SK-N-SH treated with all-trans-retinoic acid at 6 μM for 48 hours (cell line): ENCODE measurements around the gene GP2.

Source experiments
- BACH2 ChIP-seq: fragments of 250-450 bp; sonication (Bioruptor Pico); IDR thresholded peaks from 2 replicates; pipeline ENCODE4 v1.9.0; 2021; ENCODE audit warnings: mild to moderate bottlenecking, borderline replicate concordance
- CSDC2 ChIP-seq: fragments of 250-450 bp; sonication (Bioruptor Pico); IDR thresholded peaks from 2 replicates; pipeline ENCODE4 v1.5.0; 2020; ENCODE audit warnings: mild to moderate bottlenecking, moderate library complexity
- CSRNP3 ChIP-seq: fragments of 250-450 bp; sonication (Bioruptor Pico); IDR thresholded peaks from 2 replicates; pipeline ENCODE4 v1.5.1; 2021; ENCODE audit warnings: mild to moderate bottlenecking, moderate library complexity
- GLIS3 ChIP-seq: fragments of 250-450 bp; sonication (Bioruptor Pico); IDR thresholded peaks from 2 replicates; pipeline ENCODE4 v1.5.0; 2020; ENCODE audit warnings: mild to moderate bottlenecking, moderate library complexity
- PATZ1 ChIP-seq: fragments of 250-450 bp; sonication (Bioruptor Pico); IDR thresholded peaks from 2 replicates; pipeline ENCODE4 v1.8.0; 2020; ENCODE audit warnings: mild to moderate bottlenecking, moderate library complexity, borderline replicate concordance
- TOX ChIP-seq: fragments of 250-450 bp; sonication (Bioruptor Pico); IDR thresholded peaks from 2 replicates; pipeline ENCODE4 v1.8.0; 2021; ENCODE audit warnings: mild to moderate bottlenecking, moderate library complexity, borderline replicate concordance
- ZNF70 ChIP-seq: fragments of 450-650 bp; formaldehyde crosslinking; IDR thresholded peaks from 2 replicates; pipeline ENCODE4 v1.5.0; 2020; ENCODE audit warnings: mild to moderate bottlenecking, moderate library complexity
- ZNF8 ChIP-seq: fragments of 450-650 bp; formaldehyde crosslinking; IDR thresholded peaks from 2 replicates; pipeline ENCODE4 v1.5.0; 2020; ENCODE audit warnings: mild to moderate bottlenecking, moderate library complexity

DNA sequence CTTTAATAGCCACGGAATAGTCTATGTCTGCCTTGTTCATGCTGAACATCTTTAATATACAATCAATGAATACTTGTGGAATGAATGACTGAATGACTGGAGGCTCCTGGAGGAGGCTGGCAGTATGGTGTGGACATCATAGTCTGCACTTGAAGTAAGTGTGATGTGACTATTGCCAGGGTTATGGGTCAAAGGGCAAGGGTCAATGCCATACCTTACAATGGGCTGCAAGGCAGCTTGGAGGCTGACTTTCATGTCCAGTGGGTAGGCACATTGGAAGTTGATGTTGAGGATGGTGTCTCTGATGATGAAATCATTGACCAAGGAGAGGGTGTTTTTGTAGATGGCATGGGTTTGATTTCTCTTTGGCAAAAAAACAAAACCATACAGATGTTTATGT, 7.9 kb downstream of the GP2 start:
- TF ChIP-seq ZNF8 (CRISPR knock-in tag): no peak
- no peak for TF ChIP-seq CSDC2 (CRISPR knock-in tag)
- TF ChIP-seq CSRNP3 (CRISPR knock-in tag): no peak
- no peak for TF ChIP-seq BACH2
- TF ChIP-seq ZNF70 (CRISPR knock-in tag): no peak
- TF ChIP-seq PATZ1 (CRISPR knock-in tag): no peak
- no peak for TF ChIP-seq GLIS3 (CRISPR knock-in tag)
- TF ChIP-seq TOX (CRISPR knock-in tag): no peak
